Vagina (tissue), 2 donors: ENCODE results near the gene NTRK1. TPM values are rescaled to one million over a fixed set of nuclear protein-coding genes. Genes with fewer than 3 reads are reported as not detected.
A peak's percentile ranks its signal among the peaks of the same experiment; 100 is the strongest.

ENCODE experiments used
- DNase-seq, 2 donors: peaks; one replicate each; pipeline ENCODE4 v3.0.0-alpha.2; 2017; ENCODE audit errors: extremely low spot score in 2 of 2
- H3K27ac ChIP-seq: fragments of 200-600 bp; sonication (generic); one replicate; pipeline ENCODE4 v1.5.1; 2019
- H3K27me3 ChIP-seq: fragments of 200-600 bp; sonication (generic); one replicate; pipeline ENCODE4 v1.5.1; 2019
- H3K36me3 ChIP-seq, 2 donors: fragments of 200-600 bp; sonication (generic); one replicate each; pipeline ENCODE4 v1.5.1; 2017 to 2019
- H3K4me1 ChIP-seq: fragments of 200-600 bp; sonication (generic); one replicate; pipeline ENCODE4 v1.5.1; 2019
- H3K4me3 ChIP-seq, 2 donors: fragments of 200-600 bp; sonication (generic); 1 replicate in 1 of 2; 2 replicates in 1 of 2; pipeline ENCODE4 v1.5.1; 2016 to 2019
- H3K9me3 ChIP-seq: fragments of 200-600 bp; sonication (generic); one replicate; pipeline ENCODE4 v1.5.1; 2019
- CTCF ChIP-seq, 3 experiments: fragments of 450-650 bp in 2 of 3; fragments of 200-600 bp in 1 of 3; sonication (generic) in 1 of 3; IDR thresholded peaks; one replicate each; pipeline ENCODE4 v1.5.1; 2017 to 2019; ENCODE audit warnings: antibody characterized with exemption in 3 of 3, mild to moderate bottlenecking in 2 of 3, moderate library complexity in 2 of 3
- POLR2A ChIP-seq, 2 donors: fragments of 450-650 bp; IDR thresholded peaks; one replicate each; pipeline ENCODE4 v1.6.1; 2017; ENCODE audit warnings: antibody characterized with exemption in 2 of 2, mild to moderate bottlenecking in 2 of 2, moderate library complexity in 2 of 2
- POLR2AphosphoS5 ChIP-seq, 2 donors: sonication (generic); formaldehyde crosslinking; IDR thresholded peaks; one replicate each; pipeline ENCODE4 v1.9.0; 2017; ENCODE audit warnings: antibody characterized with exemption in 2 of 2, mild to moderate bottlenecking in 2 of 2, low read depth in 1 of 2; ENCODE audit not compliant: insufficient read depth in 1 of 2
- intact Hi-C: fragments of 100-400 bp; cut with DNase I; formaldehyde crosslinking; loops from one replicate; pipeline ENCODE4 v1.15.1; 2023
- total RNA-seq: library from RNA; depleted of rRNA; stranded (reverse); fragments of >200 nt; gene quantifications from one replicate; pipeline ENCODE4 v1.2.3, GENCODE V29; 2016

NTRK1 gene
- total RNA-seq, 1 donor from 2014 or later: 2.9 TPM

DNA sequence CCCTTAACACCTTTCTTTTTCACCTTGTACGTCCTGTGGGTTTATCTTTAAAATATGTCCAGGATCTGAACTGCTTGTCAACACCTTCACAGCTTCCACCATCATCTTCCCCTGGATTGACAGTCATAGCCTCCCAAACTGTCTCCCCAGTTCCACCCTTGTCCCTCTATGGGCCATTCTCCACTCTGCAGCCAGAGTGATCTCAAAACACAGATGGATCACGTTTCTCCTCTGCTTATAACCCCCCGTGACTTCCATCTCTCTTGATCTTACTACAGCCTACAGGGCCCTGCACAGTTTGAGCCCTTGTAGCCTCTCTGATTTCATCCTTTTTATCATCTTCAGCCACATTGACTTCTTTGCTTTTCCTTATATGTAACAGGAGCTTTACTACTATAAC lies 6.0 kb upstream of the NTRK1 start:
- no peaks in the 10 kb centered on the region for H3K9me3 ChIP-seq
- no peak for DNase-seq
- H3K4me1 ChIP-seq: peaks cover 18% of the 10 kb centered on the region
- H3K27ac ChIP-seq: no peak overlapping the region
- no peak overlapping the region for H3K4me3 ChIP-seq
- no peaks in the 10 kb centered on the region for H3K36me3 ChIP-seq
- no peaks in the 10 kb centered on the region for H3K27me3 ChIP-seq
- intact Hi-C loops: loop anchor here (5.0 kb wide), 1 partner anchor 47 kb away; no protein-coding TSS in a partner anchor
- TF ChIP-seq CTCF (IDR thresholded peaks at IDR 0.05) (no peak), POLR2A (IDR thresholded peaks at IDR 0.05) (no peak), POLR2AphosphoS5 (IDR thresholded peaks at IDR 0.05; ENCODE audit: insufficient read depth in 1 of 2, low read depth in 1 of 2) (no peak)

GRCh38 chr1:156856282-156856785 lies 4.3 kb upstream of the NTRK1 start:
- Histone ChIP-seq H3K4me3 (no peak overlapping the region), H3K4me1 (peaks cover 35% of the 10 kb centered on the region), H3K36me3 (no peaks in the 10 kb centered on the region), H3K27ac (no peak overlapping the region), H3K9me3 (no peaks in the 10 kb centered on the region), H3K27me3 (no peaks in the 10 kb centered on the region)
- no peak for TF ChIP-seq POLR2AphosphoS5 (IDR thresholded peaks at IDR 0.05; ENCODE audit: insufficient read depth in 1 of 2, low read depth in 1 of 2)
- no peak for TF ChIP-seq CTCF (IDR thresholded peaks at IDR 0.05)
- TF ChIP-seq POLR2A (IDR thresholded peaks at IDR 0.05): no peak
- no peak for DNase-seq
- intact Hi-C loops: loop anchor here (5.0 kb wide), 1 partner anchor 49 kb away; no protein-coding TSS in a partner anchor

DNA sequence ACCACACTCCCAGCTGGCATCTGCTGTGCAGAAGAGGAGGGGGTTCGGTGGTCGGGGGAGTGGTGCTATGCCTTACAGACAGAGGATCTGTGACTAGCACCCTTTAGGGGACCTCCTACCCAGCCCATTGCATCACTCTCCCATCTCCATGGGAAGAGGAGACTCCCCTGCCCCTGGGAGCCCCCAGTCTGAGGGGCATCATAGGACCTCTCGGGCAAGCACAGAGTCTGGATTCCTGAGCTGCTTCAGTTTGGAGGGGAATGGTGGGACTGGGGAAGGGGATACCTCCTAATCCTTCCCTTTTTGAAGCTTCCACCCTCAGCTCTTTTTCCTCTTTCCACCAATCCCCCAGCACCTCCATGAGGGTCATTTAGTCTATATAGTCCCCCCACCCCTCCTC lies 3.1 kb upstream of the NTRK1 start:
- TF ChIP-seq CTCF (IDR thresholded peaks at IDR 0.05): no peak
- no peak for TF ChIP-seq POLR2A (IDR thresholded peaks at IDR 0.05)
- TF ChIP-seq POLR2AphosphoS5 (IDR thresholded peaks at IDR 0.05; ENCODE audit: insufficient read depth in 1 of 2, low read depth in 1 of 2): no peak
- no peak for DNase-seq
- H3K27me3 ChIP-seq: no peaks in the 10 kb centered on the region
- H3K4me3 ChIP-seq: no peak overlapping the region
- H3K4me1 ChIP-seq: peaks cover 32% of the 10 kb centered on the region
- H3K9me3 ChIP-seq: no peaks in the 10 kb centered on the region
- H3K27ac ChIP-seq: no peak overlapping the region
- no peaks in the 10 kb centered on the region for H3K36me3 ChIP-seq
- intact Hi-C loops: loop anchor here (5.0 kb wide), 1 partner anchor 50 kb away; no protein-coding TSS in a partner anchor

DNA sequence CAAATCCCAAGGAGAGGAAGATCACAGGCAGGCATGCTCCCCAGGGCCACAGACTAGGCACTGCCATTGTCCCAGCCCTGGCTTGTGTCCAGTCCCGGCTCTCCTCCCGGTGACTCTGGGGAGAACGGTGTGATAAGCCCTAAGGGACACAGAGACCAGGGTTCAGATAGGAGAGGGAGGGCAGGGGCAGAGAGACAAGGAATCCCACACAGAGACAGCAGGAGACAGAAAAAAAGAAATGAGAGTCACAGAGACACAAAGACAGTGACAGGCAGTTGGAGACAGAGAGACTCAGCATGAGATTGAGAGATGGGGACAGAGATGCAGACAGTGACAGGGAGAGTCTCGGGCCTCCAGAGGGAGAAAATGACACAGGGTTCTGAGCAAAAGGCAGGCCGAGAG lies 2.1 kb upstream of the NTRK1 start:
- DNase-seq: no peak
- peaks cover 29% of the 10 kb centered on the region for H3K4me1 ChIP-seq
- TF ChIP-seq CTCF (IDR thresholded peaks at IDR 0.05) (no peak), POLR2AphosphoS5 (IDR thresholded peaks at IDR 0.05; ENCODE audit: insufficient read depth in 1 of 2, low read depth in 1 of 2) (no peak), POLR2A (IDR thresholded peaks at IDR 0.05) (no peak)
- no peaks in the 10 kb centered on the region for H3K27me3 ChIP-seq
- H3K4me3 ChIP-seq: peak overlapping the region; percentile 40 to 51
- H3K9me3 ChIP-seq: no peaks in the 10 kb centered on the region
- H3K36me3 ChIP-seq: no peaks in the 10 kb centered on the region
- intact Hi-C loops: loop anchor here (5.0 kb wide), 1 partner anchor 51 kb away; no protein-coding TSS in a partner anchor
- H3K27ac ChIP-seq: no peak overlapping the region

GRCh38 chr1:156858959-156859522 lies 1.6 kb upstream of the NTRK1 start, which contains the start of gene INSRR:
Gene INSRR (minus strand): TSS chr1:156859117. CDS start chr1:156858621, 496 bp downstream.
- H3K27me3 ChIP-seq: no peaks in the 10 kb centered on the region
- intact Hi-C loops: loop anchor here (5.0 kb wide), 1 partner anchor 52 kb away; no protein-coding TSS in a partner anchor
- TF ChIP-seq POLR2A (IDR thresholded peaks at IDR 0.05) (no peak), POLR2AphosphoS5 (IDR thresholded peaks at IDR 0.05; ENCODE audit: insufficient read depth in 1 of 2, low read depth in 1 of 2) (peak in 1 of 2 donors; percentile 7), CTCF (IDR thresholded peaks at IDR 0.05) (no peak)
- no peak for DNase-seq
- no peaks in the 10 kb centered on the region for H3K9me3 ChIP-seq
- H3K27ac ChIP-seq: peak within 1 kb of the TSS; percentile 62
- peak within 1 kb of the TSS; percentile 40 to 51 for H3K4me3 ChIP-seq
- H3K4me1 ChIP-seq: peaks cover 29% of the 10 kb centered on the region
- H3K36me3 ChIP-seq: no peaks in the 10 kb centered on the region
